ENCODE results near the gene NR4A3.

DNA sequence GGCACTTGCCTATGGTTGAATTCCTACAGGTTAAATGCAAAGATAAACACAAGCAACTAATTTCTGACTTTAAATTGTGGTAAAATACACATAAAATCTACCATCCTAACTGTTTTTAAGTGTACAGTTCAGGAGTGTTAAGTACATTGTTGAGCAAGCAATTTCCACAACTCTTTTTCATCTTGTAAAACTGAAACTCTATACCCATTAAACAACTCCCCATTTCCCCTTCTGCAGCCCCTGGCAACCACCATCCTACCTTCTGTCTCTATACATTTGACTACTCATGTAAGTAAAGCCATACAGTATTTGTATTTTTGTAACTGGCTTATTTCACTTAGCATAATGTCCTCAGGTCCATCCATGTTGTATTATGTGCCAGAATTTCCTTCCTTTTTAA, 46.3 kb downstream of the NR4A3 start:
- no peak for TF ChIP-seq CTCF (IDR thresholded peaks at IDR 0.05; ENCODE audit: poor library complexity)
- no peak for TF ChIP-seq EZH2 (IDR thresholded peaks at IDR 0.05; ENCODE audit: borderline replicate concordance)
- TF ChIP-seq EZH2phosphoT487 (IDR thresholded peaks at IDR 0.05; ENCODE audit: low read depth, severe bottlenecking, unreplicated experiment): no peak

Data from hepatocyte (in vitro differentiated cells).